Mammary epithelial cell (primary cell): ENCODE results near the gene ZNF768.

Experiments used
- EZH2 ChIP-seq: IDR thresholded peaks from 2 replicates; pipeline ENCODE4 v1.6.1; 2012; ENCODE audit warnings: low read length, inconsistent platforms, borderline replicate concordance
- TF ChIP-seq, protein P1 (sequence below), 2 donors: IDR thresholded peaks in 1 of 2; conservative IDR thresholded peaks in 1 of 2; 2 replicates each; pipeline ENCODE4 v1.5.1; 2011 to 2012; ENCODE audit warnings: inconsistent platforms in 2 of 2, low read length in 2 of 2, mild to moderate bottlenecking in 2 of 2, control low read depth in 1 of 2, low read depth in 1 of 2; ENCODE audit not compliant: insufficient read depth in 1 of 2; ENCODE audit errors: extremely low read depth in 1 of 2

DNA sequence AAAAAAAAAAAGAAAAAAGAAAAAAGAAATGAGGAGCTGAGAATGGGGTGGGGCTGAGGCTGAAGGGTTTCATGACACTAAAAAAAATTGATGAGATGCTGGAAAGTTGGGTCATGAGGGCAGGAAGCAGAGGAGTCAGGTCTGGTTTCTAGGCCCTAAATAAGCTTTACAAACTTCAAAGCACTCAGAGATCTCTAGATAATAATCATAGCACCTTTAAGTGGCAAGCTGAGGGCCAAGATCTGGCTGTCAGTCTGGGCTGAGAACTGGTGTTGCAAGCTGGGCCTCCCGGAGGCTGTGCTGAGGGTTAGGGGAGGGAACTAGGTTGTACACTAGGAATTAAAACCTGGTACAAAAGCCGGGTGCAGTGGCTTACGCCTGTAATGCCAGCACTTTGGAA is 25.4 kb upstream of the ZNF768 start:
- TF ChIP-seq EZH2: no peak
- TF ChIP-seq, protein P1, sequence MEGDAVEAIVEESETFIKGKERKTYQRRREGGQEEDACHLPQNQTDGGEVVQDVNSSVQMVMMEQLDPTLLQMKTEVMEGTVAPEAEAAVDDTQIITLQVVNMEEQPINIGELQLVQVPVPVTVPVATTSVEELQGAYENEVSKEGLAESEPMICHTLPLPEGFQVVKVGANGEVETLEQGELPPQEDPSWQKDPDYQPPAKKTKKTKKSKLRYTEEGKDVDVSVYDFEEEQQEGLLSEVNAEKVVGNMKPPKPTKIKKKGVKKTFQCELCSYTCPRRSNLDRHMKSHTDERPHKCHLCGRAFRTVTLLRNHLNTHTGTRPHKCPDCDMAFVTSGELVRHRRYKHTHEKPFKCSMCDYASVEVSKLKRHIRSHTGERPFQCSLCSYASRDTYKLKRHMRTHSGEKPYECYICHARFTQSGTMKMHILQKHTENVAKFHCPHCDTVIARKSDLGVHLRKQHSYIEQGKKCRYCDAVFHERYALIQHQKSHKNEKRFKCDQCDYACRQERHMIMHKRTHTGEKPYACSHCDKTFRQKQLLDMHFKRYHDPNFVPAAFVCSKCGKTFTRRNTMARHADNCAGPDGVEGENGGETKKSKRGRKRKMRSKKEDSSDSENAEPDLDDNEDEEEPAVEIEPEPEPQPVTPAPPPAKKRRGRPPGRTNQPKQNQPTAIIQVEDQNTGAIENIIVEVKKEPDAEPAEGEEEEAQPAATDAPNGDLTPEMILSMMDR (conservative IDR thresholded peaks at IDR 0.05 in 1 of 2, IDR thresholded peaks at IDR 0.05 in 1 of 2; ENCODE audit: extremely low read depth in 1 of 2, insufficient read depth in 1 of 2, low read depth in 1 of 2, low read length in 2 of 2): no peak
